GM23248 (cell line): ENCODE data around the gene NKX1-2. TPM values are rescaled to one million over a fixed set of nuclear protein-coding genes. Genes with fewer than 3 reads are reported as not detected.

Source experiments
- DNase-seq: peaks from one replicate; pipeline ENCODE4 v3.0.0-alpha.2; 2015
- H2AFZ ChIP-seq: fragments of 200-600 bp; sonication (generic); 2 replicates; pipeline ENCODE4 v1.6.1; 2016; ENCODE audit warnings: antibody characterized with exemption
- H3F3A ChIP-seq: fragments of 200-600 bp; sonication (generic); 2 replicates; pipeline ENCODE4 v1.6.1; 2016; ENCODE audit warnings: mild to moderate bottlenecking, antibody characterized with exemption, mixed run types; ENCODE audit not compliant: insufficient read depth
- H3K27ac ChIP-seq: fragments of 200-600 bp; sonication (generic); 2 replicates; pipeline ENCODE4 v1.5.1; 2016; ENCODE audit warnings: mild to moderate bottlenecking
- H3K27me3 ChIP-seq: fragments of 200-600 bp; sonication (generic); replicated peaks from 2 replicates; pipeline ENCODE4 v1.6.1; 2016; ENCODE audit warnings: mild to moderate bottlenecking; ENCODE audit not compliant: insufficient read depth
- H3K36me3 ChIP-seq: fragments of 200-600 bp; sonication (generic); 2 replicates; pipeline ENCODE4 v1.6.1; 2016; ENCODE audit warnings: low read depth, mild to moderate bottlenecking
- H3K4me1 ChIP-seq: fragments of 200-600 bp; sonication (generic); 2 replicates; pipeline ENCODE4 v1.6.1; 2016; ENCODE audit warnings: mild to moderate bottlenecking; ENCODE audit not compliant: insufficient read depth
- H3K4me2 ChIP-seq: fragments of 200-600 bp; sonication (generic); one replicate; pipeline ENCODE4 v1.6.1; 2016; ENCODE audit warnings: mild to moderate bottlenecking; ENCODE audit not compliant: unreplicated experiment
- H3K4me3 ChIP-seq: fragments of 200-600 bp; sonication (generic); 2 replicates; pipeline ENCODE4 v1.5.1; 2016; ENCODE audit warnings: mild to moderate bottlenecking
- H3K79me2 ChIP-seq: fragments of 200-600 bp; sonication (generic); 2 replicates; pipeline ENCODE4 v1.6.1; 2016; ENCODE audit warnings: mild to moderate bottlenecking; ENCODE audit not compliant: insufficient read depth
- H3K9ac ChIP-seq: fragments of 200-600 bp; sonication (generic); 2 replicates; pipeline ENCODE4 v1.6.1; 2016; ENCODE audit warnings: mild to moderate bottlenecking
- H3K9me2 ChIP-seq: fragments of 200-600 bp; sonication (generic); 2 replicates; pipeline ENCODE4 v1.6.1; 2016; ENCODE audit warnings: mixed run types, mild to moderate bottlenecking, moderate library complexity; ENCODE audit not compliant: insufficient read depth
- H3K9me3 ChIP-seq: fragments of 200-600 bp; sonication (generic); one replicate; pipeline ENCODE4 v1.6.1; 2017; ENCODE audit warnings: low read depth
- H4K20me1 ChIP-seq: fragments of 200-600 bp; sonication (generic); 2 replicates; pipeline ENCODE4 v1.6.0; 2016; ENCODE audit not compliant: insufficient read depth
- EZH2 ChIP-seq: fragments of 200-600 bp; sonication (generic); IDR thresholded peaks from 2 replicates; pipeline ENCODE4 v1.6.1; 2018; ENCODE audit warnings: antibody characterized with exemption, mild to moderate bottlenecking; ENCODE audit not compliant: insufficient read depth, poor library complexity, severe bottlenecking
- EZH2phosphoT487 ChIP-seq: fragments of 200-600 bp; sonication (generic); IDR thresholded peaks from 2 replicates; pipeline ENCODE4 v1.6.1; 2018; ENCODE audit warnings: antibody characterized with exemption, moderate library complexity, mild to moderate bottlenecking, low read depth; ENCODE audit not compliant: insufficient read depth
- WGBS, 2 experiments: methylation state at CpG; one replicate each; pipeline ENCODE4 v1.1.6; 2015 to 2017; ENCODE audit warnings: low lambda C conversion rate in 2 of 2, low coverage in 1 of 2; ENCODE audit errors: missing lambda C conversion rate in 2 of 2; 5-methylcytosine and 5-hydroxymethylcytosine counted together
- in situ Hi-C: fragments of 300-500 bp; cut with MboI; formaldehyde crosslinking; loops from 2 replicates; pipeline ENCODE4 v1.15.0; 2020
- polyA plus RNA-seq: library from polyadenylated mRNA; unstranded; fragments of >200 nt; fragmentation: Nextera tagmentation; extraction: Ambion mirVana; gene quantifications from 2 replicates; pipeline ENCODE4 v1.2.1, GENCODE V29; 2016
- total RNA-seq: library from RNA; depleted of rRNA; stranded (reverse); fragments of >200 nt; shearing (Covaris generic); gene quantifications from 2 replicates; pipeline ENCODE4 v1.2.3, GENCODE V29; 2014

The NKX1-2 gene
- total and polyA plus RNA-seq, 2 experiments from 2014 or later = not detected

GRCh38 chr10:124419635-124420034 is 30.2 kb downstream of the NKX1-2 start:
- Histone ChIP-seq H3K36me3 (no peaks in the 10 kb centered on the region), H2AFZ (no peak overlapping the region; the same call in 1 of the 2 replicates), H3K9me3 (no peaks in the 10 kb centered on the region), H3K4me1 (peaks cover 20% of the 10 kb centered on the region), H3K4me3 (no peak overlapping the region), H3K9ac (no peak overlapping the region), H3K79me2 (peaks cover 39% of the 10 kb centered on the region), H3K9me2 (no peaks in the 10 kb centered on the region), H3F3A (0 out of 2 replicates have a peak, but pooled peaks cover 11% of the 10 kb centered on the region), H3K4me2 (no peak overlapping the region), H4K20me1 (peaks cover 11% of the 10 kb centered on the region; the same call in 1 of the 2 replicates), H3K27ac (no peak overlapping the region), H3K27me3 (0 out of 2 replicates have a peak, but pooled peaks cover 18% of the 10 kb centered on the region)
- no peak for DNase-seq
- in situ Hi-C loops = no loop called here
- whole genome bisulfite sequencing, 2 experiments = 78 to 86% methylated on average over 10 of the region's 10 CpGs
- no peak for TF ChIP-seq EZH2phosphoT487
- no peak for TF ChIP-seq EZH2

GRCh38 chr10:124418726-124419501 is 30.9 kb downstream of the NKX1-2 start, which contains the start of gene OAT:
OAT (minus strand) TSS chr10:124418923; CDS start chr10:124412171, 6,752 bp downstream.
- Histone ChIP-seq H2AFZ (peak within 1 kb of the TSS; percentile 79), H3K9me3 (no peaks in the 10 kb centered on the region), H3F3A (peaks cover 18% of the 10 kb centered on the region; the same call in 1 of the 2 replicates), H3K9me2 (no peaks in the 10 kb centered on the region), H3K79me2 (peaks cover 46% of the 10 kb centered on the region), H3K27ac (peak within 1 kb of the TSS; percentile 90), H4K20me1 (peaks cover 11% of the 10 kb centered on the region; the same call in 1 of the 2 replicates), H3K4me1 (peaks cover 27% of the 10 kb centered on the region), H3K36me3 (no peaks in the 10 kb centered on the region), H3K27me3 (0 out of 2 replicates have a peak, but pooled peaks cover 13% of the 10 kb centered on the region), H3K9ac (peak within 1 kb of the TSS; percentile 97), H3K4me3 (peak within 1 kb of the TSS; percentile 86), H3K4me2 (peak within 1 kb of the TSS; percentile 84)
- TF ChIP-seq EZH2phosphoT487 = no peak
- TF ChIP-seq EZH2 = no peak
- peak; percentile 99 for DNase-seq
- WGBS, 2 experiments = 2 to 4% methylated on average over 56 of the region's 70 CpGs
- in situ Hi-C loops = no loop called here

GRCh38 chr10:124417895-124418725 is 31.7 kb downstream of the NKX1-2 start:
- in situ Hi-C loops = no loop called here
- Histone ChIP-seq H2AFZ (peak overlapping the region; percentile 16; the same call in 1 of the 2 replicates), H3K4me1 (peaks cover 30% of the 10 kb centered on the region), H3K4me3 (peak overlapping the region; percentile 86), H4K20me1 (peaks cover 17% of the 10 kb centered on the region; the same call in 1 of the 2 replicates), H3K36me3 (no peaks in the 10 kb centered on the region), H3K9me2 (no peaks in the 10 kb centered on the region), H3K27ac (peak overlapping the region; percentile 90), H3K9me3 (no peaks in the 10 kb centered on the region), H3F3A (peaks cover 21% of the 10 kb centered on the region; the same call in 1 of the 2 replicates), H3K79me2 (peaks cover 54% of the 10 kb centered on the region), H3K9ac (peak overlapping the region; percentile 97), H3K27me3 (0 out of 2 replicates have a peak, but pooled peaks cover 13% of the 10 kb centered on the region), H3K4me2 (peak overlapping the region; percentile 84)
- WGBS, 2 experiments = 1% methylated on average over 24 to 45 of the region's 64 CpGs
- DNase-seq = peak; percentile 87
- TF ChIP-seq EZH2 (no peak), EZH2phosphoT487 (no peak)

- 0 out of 2 replicates have a peak, but pooled peaks cover 5% of the 10 kb centered on the region for H3K27me3 ChIP-seq
- peak; percentile 75 for DNase-seq
These were observed 33.1 kb downstream of the NKX1-2 start for GRCh38 chr10:124416733-124417132.

More at GRCh38 chr10:124416733-124417132, 33.1 kb downstream of the NKX1-2 start:
- H3K4me1 ChIP-seq = peaks cover 30% of the 10 kb centered on the region
- in situ Hi-C loops = no loop called here
- TF ChIP-seq EZH2phosphoT487 = no peak
- TF ChIP-seq EZH2 = no peak
- H3K79me2 ChIP-seq = peaks cover 68% of the 10 kb centered on the region
- WGBS, 2 experiments = 48 to 54% methylated on average over 6 of the region's 6 CpGs
- peak overlapping the region; percentile 84 for H3K4me2 ChIP-seq
- H4K20me1 ChIP-seq = peaks cover 17% of the 10 kb centered on the region; the same call in 1 of the 2 replicates
- no peak overlapping the region for H2AFZ ChIP-seq
- peak overlapping the region; percentile 86 for H3K4me3 ChIP-seq
- H3F3A ChIP-seq = peaks cover 21% of the 10 kb centered on the region
- H3K9me3 ChIP-seq = no peaks in the 10 kb centered on the region
- H3K9ac ChIP-seq = peak overlapping the region; percentile 97
- H3K27ac ChIP-seq = no peak overlapping the region
- H3K36me3 ChIP-seq = 0 out of 2 replicates have a peak, but pooled peaks cover 6% of the 10 kb centered on the region
- no peaks in the 10 kb centered on the region for H3K9me2 ChIP-seq
